Tibial nerve (tissue), 4 donors: ENCODE data around the gene PHF23. TPM values are rescaled to one million over a fixed set of nuclear protein-coding genes. Genes with fewer than 3 reads are reported as not detected.

Experiments used
- DNase-seq, 2 donors: peaks; one replicate each; pipeline ENCODE4 v3.0.0-alpha.2; 2019; ENCODE audit warnings: low spot score in 2 of 2
- H3K27ac ChIP-seq, 4 donors: fragments of 200-600 bp; sonication (generic) in 3 of 4; one replicate each; pipeline ENCODE4 v1.5.1; 2017 to 2019; ENCODE audit warnings: mild to moderate bottlenecking in 1 of 4
- H3K27me3 ChIP-seq, 2 donors: fragments of 200-600 bp; sonication (generic) in 1 of 2; one replicate each; pipeline versions ENCODE4 v1.5.1 to v1.6.0; 2017 to 2019
- H3K36me3 ChIP-seq, 3 donors: fragments of 200-600 bp; sonication (generic); one replicate each; pipeline ENCODE4 v1.5.1; 2018 to 2019
- H3K4me1 ChIP-seq, 4 donors: fragments of 200-600 bp; sonication (generic) in 3 of 4; one replicate each; pipeline ENCODE4 v1.5.1; 2017 to 2019
- H3K4me3 ChIP-seq, 4 donors: fragments of 200-600 bp; sonication (generic) in 3 of 4; one replicate each; pipeline ENCODE4 v1.5.1; 2017 to 2019; ENCODE audit warnings: mild to moderate bottlenecking in 1 of 4, moderate library complexity in 1 of 4
- H3K9me3 ChIP-seq, 4 donors: fragments of 200-600 bp; sonication (generic) in 3 of 4; one replicate each; pipeline ENCODE4 v1.5.1; 2017 to 2019
- EP300 ChIP-seq, 2 donors: sonication (generic); formaldehyde crosslinking; IDR thresholded peaks; one replicate each; pipeline ENCODE4 v1.6.1; 2017; ENCODE audit warnings: antibody characterized with exemption in 2 of 2, mild to moderate bottlenecking in 1 of 2
- POLR2A ChIP-seq, 2 donors: fragments of 450-650 bp; IDR thresholded peaks; one replicate each; pipeline ENCODE4 v1.6.1; 2017; ENCODE audit warnings: antibody characterized with exemption in 2 of 2, mild to moderate bottlenecking in 2 of 2, moderate library complexity in 2 of 2
- WGBS, 2 donors: methylation state at CpG; one replicate each; pipeline ENCODE4 v1.1.5; 2018; 5-methylcytosine and 5-hydroxymethylcytosine counted together
- total RNA-seq, 4 donors: library from RNA; depleted of rRNA; stranded (reverse); fragments of >200 nt; gene quantifications; one replicate each; pipeline ENCODE4 v1.1.0, GENCODE V29; 2016
- TF ChIP-seq, protein P1 (sequence below), 5 experiments: fragments of 200-600 bp in 3 of 5; fragments of 450-650 bp in 2 of 5; sonication (generic) in 3 of 5; IDR thresholded peaks; one replicate each; pipeline ENCODE4 v1.5.1; 2016 to 2019; ENCODE audit warnings: antibody characterized with exemption in 5 of 5, mild to moderate bottlenecking in 3 of 5, moderate library complexity in 2 of 5

The PHF23 gene
- total RNA-seq, 4 donors from 2014 or later: 20.3 to 29.7 (median 23.3) TPM

DNA sequence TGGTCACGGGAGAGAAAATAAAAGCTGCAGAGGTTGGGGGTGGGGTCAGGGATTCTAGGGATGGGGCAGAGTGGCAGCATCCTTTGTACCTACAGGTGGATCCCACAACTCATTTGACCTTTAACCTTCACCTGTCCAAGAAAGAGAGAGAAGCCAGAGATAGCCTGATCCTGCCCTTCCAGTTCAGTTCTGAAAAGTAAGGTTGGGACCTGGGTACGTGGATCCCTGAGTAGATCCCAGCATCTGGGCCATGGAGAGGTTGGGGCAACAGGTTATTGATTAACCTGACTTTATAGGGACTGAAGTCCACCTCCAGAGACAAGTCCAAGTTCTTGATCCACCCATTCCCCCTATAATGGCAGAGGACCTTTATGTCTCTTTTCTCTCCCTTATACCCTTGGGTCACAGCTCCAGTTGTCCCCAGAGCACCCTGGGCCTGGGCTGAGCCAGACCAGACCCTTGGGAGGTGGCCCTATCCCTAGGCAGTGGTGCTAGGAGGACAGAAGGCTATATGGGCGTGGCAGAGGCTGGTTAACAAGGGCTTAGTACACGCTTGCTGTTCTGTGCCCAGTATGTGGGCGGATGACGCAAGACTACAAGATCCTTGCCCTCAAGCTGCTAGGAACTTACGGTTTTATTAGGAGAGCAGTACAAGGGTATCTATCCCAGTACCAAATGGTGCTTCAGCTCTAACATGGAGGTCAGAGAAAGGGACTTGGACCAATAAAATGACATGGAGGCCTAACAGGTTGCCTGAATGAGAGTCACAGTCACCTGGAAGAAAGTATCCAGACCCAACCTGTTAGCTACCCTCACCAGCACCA, 19.7 kb upstream of the PHF23 start:
- no peak overlapping the region for H3K27ac ChIP-seq
- WGBS, 2 donors: 74 to 78% methylated on average over 7 of the region's 7 CpGs
- DNase-seq: no peak
- peaks cover 0 to 37% of the 10 kb centered on the region in 2 donors for H3K27me3 ChIP-seq
- TF ChIP-seq POLR2A (IDR thresholded peaks at IDR 0.05) (no peak), EP300 (IDR thresholded peaks at IDR 0.05) (no peak)
- TF ChIP-seq, protein P1, sequence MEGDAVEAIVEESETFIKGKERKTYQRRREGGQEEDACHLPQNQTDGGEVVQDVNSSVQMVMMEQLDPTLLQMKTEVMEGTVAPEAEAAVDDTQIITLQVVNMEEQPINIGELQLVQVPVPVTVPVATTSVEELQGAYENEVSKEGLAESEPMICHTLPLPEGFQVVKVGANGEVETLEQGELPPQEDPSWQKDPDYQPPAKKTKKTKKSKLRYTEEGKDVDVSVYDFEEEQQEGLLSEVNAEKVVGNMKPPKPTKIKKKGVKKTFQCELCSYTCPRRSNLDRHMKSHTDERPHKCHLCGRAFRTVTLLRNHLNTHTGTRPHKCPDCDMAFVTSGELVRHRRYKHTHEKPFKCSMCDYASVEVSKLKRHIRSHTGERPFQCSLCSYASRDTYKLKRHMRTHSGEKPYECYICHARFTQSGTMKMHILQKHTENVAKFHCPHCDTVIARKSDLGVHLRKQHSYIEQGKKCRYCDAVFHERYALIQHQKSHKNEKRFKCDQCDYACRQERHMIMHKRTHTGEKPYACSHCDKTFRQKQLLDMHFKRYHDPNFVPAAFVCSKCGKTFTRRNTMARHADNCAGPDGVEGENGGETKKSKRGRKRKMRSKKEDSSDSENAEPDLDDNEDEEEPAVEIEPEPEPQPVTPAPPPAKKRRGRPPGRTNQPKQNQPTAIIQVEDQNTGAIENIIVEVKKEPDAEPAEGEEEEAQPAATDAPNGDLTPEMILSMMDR (IDR thresholded peaks at IDR 0.05): no peak
- H3K9me3 ChIP-seq: no peaks in the 10 kb centered on the region
- peaks cover 0 to 61% (median 0%) of the 10 kb centered on the region in 3 donors for H3K36me3 ChIP-seq
- no peak overlapping the region for H3K4me3 ChIP-seq
- peaks cover 0 to 40% (median 13%) of the 10 kb centered on the region in 4 donors for H3K4me1 ChIP-seq

- no peak for DNase-seq
- Histone ChIP-seq H3K4me1 (peaks cover 0 to 34% (median 19%) of the 10 kb centered on the region in 4 donors), H3K4me3 (no peak overlapping the region), H3K27ac (no peak overlapping the region), H3K9me3 (no peaks in the 10 kb centered on the region), H3K36me3 (peaks cover 0 to 65% (median 0%) of the 10 kb centered on the region in 3 donors), H3K27me3 (peaks cover 0 to 17% of the 10 kb centered on the region in 2 donors)
- TF ChIP-seq EP300 (IDR thresholded peaks at IDR 0.05) (no peak), POLR2A (IDR thresholded peaks at IDR 0.05) (no peak)
- TF ChIP-seq, protein P1 (IDR thresholded peaks at IDR 0.05): no peak
- 85 to 88% methylated on average over 8 of the region's 8 CpGs for WGBS, 2 donors
Measured at GRCh38 chr17:7256766-7257456, 17.7 kb upstream of the PHF23 start.

DNA sequence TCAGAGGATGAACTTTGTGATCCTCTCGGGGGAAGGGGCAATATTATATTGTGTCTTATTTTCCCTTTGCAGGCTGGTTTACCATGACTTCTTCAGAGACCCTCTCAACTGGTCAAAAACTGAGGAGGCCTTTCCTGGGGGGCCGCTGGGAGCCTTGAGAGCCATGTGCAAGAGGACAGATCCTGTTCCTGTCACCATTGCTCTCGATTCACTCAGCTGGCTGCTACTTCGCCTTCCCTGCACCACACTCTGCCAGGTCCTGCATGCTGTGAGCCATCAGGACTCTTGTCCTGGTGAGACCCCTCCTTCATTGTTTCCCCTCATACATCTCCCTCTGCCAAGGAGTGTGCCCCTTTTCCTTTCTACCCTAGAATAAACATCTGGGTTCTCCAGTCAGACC, 15.3 kb upstream of the PHF23 start:
- Histone ChIP-seq H3K4me1 (peaks cover 0 to 34% (median 22%) of the 10 kb centered on the region in 4 donors), H3K27ac (no peak overlapping the region), H3K9me3 (no peaks in the 10 kb centered on the region), H3K36me3 (peaks cover 0 to 59% (median 0%) of the 10 kb centered on the region in 3 donors), H3K4me3 (no peak overlapping the region), H3K27me3 (no peaks in the 10 kb centered on the region)
- no peak for DNase-seq
- no peak for TF ChIP-seq POLR2A (IDR thresholded peaks at IDR 0.05)
- TF ChIP-seq, protein P1 (IDR thresholded peaks at IDR 0.05): no peak
- no peak for TF ChIP-seq EP300 (IDR thresholded peaks at IDR 0.05)
- WGBS, 2 donors: 89 to 92% methylated on average over 4 of the region's 4 CpGs

DNA sequence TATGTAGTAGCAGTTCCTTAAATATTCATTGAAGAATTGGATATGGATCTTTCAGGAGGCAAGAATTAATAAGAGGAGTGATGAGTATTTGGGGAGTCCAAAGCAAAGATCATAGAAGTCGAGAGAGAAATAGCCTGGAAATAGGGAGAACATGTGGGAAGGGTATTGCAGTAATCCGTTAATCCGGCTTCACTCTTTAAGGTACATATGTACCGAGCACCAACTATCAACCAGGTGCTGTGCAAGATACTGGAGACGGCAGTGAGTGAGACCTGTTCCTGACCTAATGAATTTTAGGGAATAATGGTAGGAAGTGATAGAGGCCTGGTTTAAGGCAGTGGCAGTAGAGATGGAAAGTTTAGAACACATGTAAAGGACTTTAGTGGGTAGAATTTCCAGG, 13.8 kb upstream of the PHF23 start:
- DNase-seq: no peak
- peaks cover 0 to 44% (median 30%) of the 10 kb centered on the region in 4 donors for H3K4me1 ChIP-seq
- peaks cover 0 to 45% (median 0%) of the 10 kb centered on the region in 3 donors for H3K36me3 ChIP-seq
- WGBS, 2 donors: 68 to 73% methylated on average over 5 of the region's 5 CpGs
- TF ChIP-seq, protein P1 (IDR thresholded peaks at IDR 0.05): no peak
- TF ChIP-seq EP300 (IDR thresholded peaks at IDR 0.05) (no peak), POLR2A (IDR thresholded peaks at IDR 0.05) (no peak)
- no peaks in the 10 kb centered on the region for H3K9me3 ChIP-seq
- H3K27ac ChIP-seq: peak overlapping the region; percentile 96 to 100 (median 99)
- peak overlapping the region in 3 of 4 donors; percentile 69 to 99 (median 91) for H3K4me3 ChIP-seq
- H3K27me3 ChIP-seq: no peaks in the 10 kb centered on the region
